Measurements from ENCODE around the gene SLC35F1.

SLC35F1 gene

GRCh38 chr6:118356054-118356453, 449.0 kb downstream of the SLC35F1 start (continued):
- TF ChIP-seq SP2 (tag by site-specific recombination; IDR thresholded peaks at IDR 0.05), result no peak
- no peak for TF ChIP-seq SP7 (tag by site-specific recombination; IDR thresholded peaks at IDR 0.05)
- TF ChIP-seq SP3 (tag by site-specific recombination; IDR thresholded peaks at IDR 0.05), result no peak
- no peak for TF ChIP-seq ZNF626 (tag by site-specific recombination; IDR thresholded peaks at IDR 0.05)
- TF ChIP-seq ZEB2 (tag by site-specific recombination; IDR thresholded peaks at IDR 0.05), result no peak
- TF ChIP-seq ZNF366 (tag by site-specific recombination; conservative IDR thresholded peaks at IDR 0.05), result no peak

- TF ChIP-seq ZNF274 (IDR thresholded peaks at IDR 0.05; ENCODE audit: low read length) (no peak), ZNF274 (tag by site-specific recombination; IDR thresholded peaks at IDR 0.05; ENCODE audit: borderline replicate concordance) (no peak), ZIC2 (tag by site-specific recombination; IDR thresholded peaks at IDR 0.05) (no peak)
- ChIA-PET POLR2A (no interaction called here), CTCF (interaction anchor here (0.7 kb wide), 1 partner anchor 420 kb away, joined by 3 read pairs; no protein-coding TSS in a partner anchor)
- H3K4me1 ChIP-seq (ENCODE audit: control insufficient read depth, insufficient read depth, low read length), result no peaks in the 10 kb centered on the region
- no peak overlapping the region for H3K4me3 ChIP-seq (ENCODE audit: low read depth, low read length)
- no peaks in the 10 kb centered on the region for H3K36me3 ChIP-seq (ENCODE audit: control insufficient read depth in 2 of 2, insufficient read depth in 1 of 2, low read length in 2 of 2)
- no peaks in the 10 kb centered on the region for H3K9me3 ChIP-seq (ENCODE audit: control insufficient read depth, insufficient read depth, low read depth, low read length)
- no peak overlapping the region for H3K27ac ChIP-seq (ENCODE audit: extremely low read depth, low read depth, low read length)
These were observed 449.6 kb downstream of the SLC35F1 start for GRCh38 chr6:118356686-118357085.
